DOHH2 (cell line): ENCODE data around the gene ME3.

Experiments used
- CTCF ChIP-seq: fragments of 200-600 bp; sonication (generic); IDR thresholded peaks from one replicate; pipeline ENCODE4 v1.5.1; 2014; ENCODE audit warnings: antibody characterized with exemption, mild to moderate bottlenecking, low read depth, low read length; ENCODE audit not compliant: poor library complexity, severe bottlenecking
- EZH2phosphoT487 ChIP-seq: fragments of 200-600 bp; sonication (generic); IDR thresholded peaks from 2 replicates; pipeline ENCODE4 v1.6.1; 2017; ENCODE audit warnings: borderline replicate concordance, mild to moderate bottlenecking, antibody characterized with exemption, low read length, moderate library complexity, mixed read lengths

DNA sequence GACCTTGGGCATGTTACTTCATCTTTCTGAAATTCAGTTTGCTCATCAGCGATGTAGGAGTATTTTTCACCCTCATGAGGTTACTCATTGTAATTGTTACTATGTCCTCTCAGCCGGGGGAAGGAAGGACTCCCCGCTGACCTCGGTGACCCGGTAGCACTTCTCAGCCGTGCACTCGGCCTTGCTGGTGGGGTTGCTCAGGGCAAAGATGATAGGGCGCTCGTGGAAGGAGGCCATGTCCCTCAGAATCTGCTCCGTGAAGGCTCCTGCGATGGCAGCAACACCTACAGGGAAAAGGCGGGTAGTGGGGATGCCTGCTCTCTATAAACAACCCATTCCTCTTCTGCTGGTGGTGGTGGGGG, 225.5 kb downstream of the ME3 start:
- no peak for TF ChIP-seq CTCF
- no peak for TF ChIP-seq EZH2phosphoT487
